Upper lobe of right lung (tissue), 1 donor: ENCODE results near the gene IRX5. TPM values are rescaled to one million over a fixed set of nuclear protein-coding genes. Genes with fewer than 3 reads are reported as not detected.
A peak's percentile ranks its signal among the peaks of the same experiment; 100 is the strongest.

Experiments
- ATAC-seq: fragments of 200-7000 bp; cut with Tn5 transposase; one replicate; pipeline ENCODE4 v1.9.1; 2020; ENCODE audit warnings: mild to moderate bottlenecking, moderate library complexity
- DNase-seq: peaks from one replicate; pipeline ENCODE4 v3.0.0-alpha.2; 2020
- H3K27ac ChIP-seq: fragments of 200-600 bp; one replicate; pipeline ENCODE4 v1.8.0; 2022
- H3K27me3 ChIP-seq: fragments of 200-600 bp; one replicate; pipeline ENCODE4 v1.8.0; 2022; ENCODE audit warnings: mild to moderate bottlenecking
- H3K36me3 ChIP-seq: fragments of 200-600 bp; one replicate; pipeline ENCODE4 v1.8.0; 2022
- H3K4me1 ChIP-seq: fragments of 200-600 bp; one replicate; pipeline ENCODE4 v1.8.0; 2022
- H3K4me3 ChIP-seq: fragments of 200-600 bp; one replicate; pipeline ENCODE4 v1.8.0; 2022; ENCODE audit warnings: mild to moderate bottlenecking
- H3K9me3 ChIP-seq: fragments of 200-600 bp; one replicate; pipeline ENCODE4 v1.8.0; 2022
- intact Hi-C: fragments of 100-400 bp; cut with DNase I; formaldehyde crosslinking; loops from one replicate; pipeline ENCODE4 v1.11.0; 2022
- total RNA-seq: library from RNA; stranded (reverse); fragmentation: NEBNext Ultra II Directional; extraction: Animal tissue kit (Norgen Biotek cat#: 25700); gene quantifications from one replicate; pipeline ENCODE4 v1.2.1, GENCODE V29; 2021
- TF ChIP-seq, protein P1 (sequence below): fragments of 200-600 bp; IDR thresholded peaks from one replicate; pipeline ENCODE4 v1.8.0; 2022; ENCODE audit warnings: antibody characterized with exemption
- donor health status: DM: no; HTN: yes; CAD: no; lungs with severe emphysema.

IRX5 gene
- total RNA-seq, 1 donor from 2014 or later, result 23.3 TPM

DNA sequence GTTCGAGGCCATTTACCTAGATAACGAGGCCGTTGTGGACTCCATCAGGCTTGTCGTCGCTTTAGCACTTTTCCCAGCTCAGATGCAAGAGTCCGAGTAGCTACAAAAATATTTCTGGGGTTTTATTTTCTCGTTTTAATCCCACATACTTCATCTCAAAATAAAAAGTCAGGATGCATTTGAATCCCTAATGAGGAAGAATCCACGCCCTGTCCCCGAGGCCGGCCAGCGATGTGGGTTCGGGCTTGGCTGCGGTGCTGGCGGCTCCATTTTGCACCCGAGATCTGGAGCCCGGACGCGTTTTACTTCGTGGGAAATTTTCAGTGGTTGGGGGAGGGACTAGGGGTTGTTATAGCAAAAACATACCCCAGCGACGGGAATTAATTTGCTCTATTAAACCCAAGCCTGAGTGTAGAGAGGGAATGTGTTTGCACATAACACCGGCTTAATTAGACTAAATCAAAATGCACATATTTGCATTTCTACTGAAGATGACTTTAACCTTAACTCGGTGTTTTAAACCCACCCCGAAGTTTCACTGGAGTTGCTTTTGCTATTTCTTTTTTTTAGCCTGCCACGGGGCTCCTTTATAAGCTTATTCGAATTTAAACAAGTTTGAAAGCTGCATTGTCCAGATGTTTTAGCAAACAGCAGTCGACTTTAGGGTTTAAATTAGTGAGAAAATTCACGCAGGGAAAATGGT is 4.8 kb downstream of the IRX5 start:
- TF ChIP-seq, protein P1, sequence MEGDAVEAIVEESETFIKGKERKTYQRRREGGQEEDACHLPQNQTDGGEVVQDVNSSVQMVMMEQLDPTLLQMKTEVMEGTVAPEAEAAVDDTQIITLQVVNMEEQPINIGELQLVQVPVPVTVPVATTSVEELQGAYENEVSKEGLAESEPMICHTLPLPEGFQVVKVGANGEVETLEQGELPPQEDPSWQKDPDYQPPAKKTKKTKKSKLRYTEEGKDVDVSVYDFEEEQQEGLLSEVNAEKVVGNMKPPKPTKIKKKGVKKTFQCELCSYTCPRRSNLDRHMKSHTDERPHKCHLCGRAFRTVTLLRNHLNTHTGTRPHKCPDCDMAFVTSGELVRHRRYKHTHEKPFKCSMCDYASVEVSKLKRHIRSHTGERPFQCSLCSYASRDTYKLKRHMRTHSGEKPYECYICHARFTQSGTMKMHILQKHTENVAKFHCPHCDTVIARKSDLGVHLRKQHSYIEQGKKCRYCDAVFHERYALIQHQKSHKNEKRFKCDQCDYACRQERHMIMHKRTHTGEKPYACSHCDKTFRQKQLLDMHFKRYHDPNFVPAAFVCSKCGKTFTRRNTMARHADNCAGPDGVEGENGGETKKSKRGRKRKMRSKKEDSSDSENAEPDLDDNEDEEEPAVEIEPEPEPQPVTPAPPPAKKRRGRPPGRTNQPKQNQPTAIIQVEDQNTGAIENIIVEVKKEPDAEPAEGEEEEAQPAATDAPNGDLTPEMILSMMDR, result no peak
- H3K27me3 ChIP-seq, result peaks cover 94% of the 10 kb centered on the region
- H3K36me3 ChIP-seq, result no peaks in the 10 kb centered on the region
- H3K4me1 ChIP-seq, result peaks cover 8% of the 10 kb centered on the region
- intact Hi-C loops, result no loop called here
- peak overlapping the region; percentile 67 for H3K4me3 ChIP-seq
- no peak for DNase-seq
- H3K9me3 ChIP-seq, result no peaks in the 10 kb centered on the region
- H3K27ac ChIP-seq, result peak overlapping the region; percentile 84
- no peak for ATAC-seq

DNA sequence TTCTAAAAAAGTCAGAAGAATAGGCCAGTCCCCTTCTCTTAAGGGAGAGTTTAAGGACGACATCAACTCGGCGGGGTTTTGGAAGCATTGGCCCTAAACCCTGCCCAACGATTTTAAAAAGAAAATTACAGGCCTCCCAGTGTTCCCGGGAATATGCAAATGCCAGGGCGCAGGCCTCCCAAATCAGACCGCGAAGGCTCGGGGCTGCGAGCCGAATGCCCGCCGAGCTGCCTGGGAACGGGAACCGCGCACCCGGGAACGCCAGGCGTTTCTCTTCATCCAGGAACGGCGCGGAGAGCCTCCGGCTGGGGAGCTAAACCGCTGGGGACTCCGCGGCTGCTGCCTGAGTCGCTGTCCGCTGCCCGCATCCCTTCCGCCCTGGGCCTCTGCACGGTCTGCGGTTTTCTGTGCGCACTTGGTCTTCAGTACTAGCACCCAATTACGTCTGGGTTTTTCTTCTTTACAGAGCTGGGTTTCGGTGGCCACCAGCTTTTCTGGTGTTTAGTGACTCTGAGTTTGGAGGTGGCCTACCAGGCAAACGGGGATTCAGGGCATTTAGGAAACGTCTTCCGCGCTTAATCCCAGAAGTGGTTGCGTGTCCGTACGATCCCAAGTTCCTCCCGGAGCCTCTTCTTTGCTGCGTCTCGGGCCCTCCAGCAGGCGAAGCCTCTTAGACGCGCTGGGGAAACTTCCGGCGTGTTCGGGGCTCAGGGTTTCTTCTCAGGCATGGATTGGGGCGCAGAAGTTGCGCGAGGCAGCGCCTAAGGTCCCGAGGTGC is 5.7 kb downstream of the IRX5 start:
- Histone ChIP-seq H3K4me3 (peak overlapping the region; percentile 67), H3K36me3 (no peaks in the 10 kb centered on the region), H3K27me3 (peaks cover 100% of the 10 kb centered on the region), H3K9me3 (no peaks in the 10 kb centered on the region), H3K4me1 (peaks cover 8% of the 10 kb centered on the region), H3K27ac (peak overlapping the region; percentile 84)
- TF ChIP-seq, protein P1, result no peak
- intact Hi-C loops, result no loop called here
- ATAC-seq, result no peak
- DNase-seq, result no peak

- H3K9me3 ChIP-seq, result no peaks in the 10 kb centered on the region
- H3K36me3 ChIP-seq, result no peaks in the 10 kb centered on the region
- H3K4me1 ChIP-seq, result peaks cover 8% of the 10 kb centered on the region
- TF ChIP-seq, protein P1, result peak; percentile 54
- peak; percentile 90 for DNase-seq
- ATAC-seq, result peak; percentile 78
- H3K4me3 ChIP-seq, result peak overlapping the region; percentile 67
- H3K27me3 ChIP-seq, result peaks cover 94% of the 10 kb centered on the region
- intact Hi-C loops, result no loop called here
- H3K27ac ChIP-seq, result peak overlapping the region; percentile 84
Measured at GRCh38 chr16:54936979-54937670, 6.5 kb downstream of the IRX5 start.

DNA sequence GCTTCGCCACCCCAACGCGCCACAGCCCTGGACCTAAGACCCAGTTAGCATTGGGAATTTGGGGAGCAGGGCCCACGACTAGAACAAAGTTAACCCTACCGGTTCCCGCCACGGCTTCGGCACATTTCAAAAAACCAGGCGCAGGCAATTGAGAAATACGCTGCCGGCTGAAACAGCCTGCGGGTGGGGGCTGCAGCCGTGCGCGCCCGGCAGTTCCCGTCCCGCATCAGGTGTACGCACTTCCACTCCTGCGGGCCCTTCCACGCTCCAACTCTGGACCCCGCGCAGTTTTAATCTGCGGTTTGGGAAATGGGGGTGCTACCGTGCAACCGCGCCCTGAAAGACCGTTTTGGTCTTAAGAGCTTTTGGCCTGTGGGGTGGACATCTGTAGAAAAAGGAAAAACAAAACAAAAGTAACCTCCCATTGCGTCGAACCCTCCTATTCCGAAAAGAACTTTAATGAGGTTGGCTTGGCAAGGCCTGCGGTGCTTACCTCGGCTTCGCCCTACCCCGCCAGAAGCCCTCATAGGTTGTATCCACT is 7.1 kb downstream of the IRX5 start:
- Histone ChIP-seq H3K9me3 (no peaks in the 10 kb centered on the region), H3K36me3 (no peaks in the 10 kb centered on the region), H3K27ac (peak overlapping the region; percentile 84), H3K27me3 (peaks cover 89% of the 10 kb centered on the region), H3K4me3 (peak overlapping the region; percentile 67), H3K4me1 (peaks cover 8% of the 10 kb centered on the region)
- TF ChIP-seq, protein P1, result no peak
- intact Hi-C loops, result no loop called here
- DNase-seq, result peak; percentile 69
- ATAC-seq, result peak; percentile 1

DNA sequence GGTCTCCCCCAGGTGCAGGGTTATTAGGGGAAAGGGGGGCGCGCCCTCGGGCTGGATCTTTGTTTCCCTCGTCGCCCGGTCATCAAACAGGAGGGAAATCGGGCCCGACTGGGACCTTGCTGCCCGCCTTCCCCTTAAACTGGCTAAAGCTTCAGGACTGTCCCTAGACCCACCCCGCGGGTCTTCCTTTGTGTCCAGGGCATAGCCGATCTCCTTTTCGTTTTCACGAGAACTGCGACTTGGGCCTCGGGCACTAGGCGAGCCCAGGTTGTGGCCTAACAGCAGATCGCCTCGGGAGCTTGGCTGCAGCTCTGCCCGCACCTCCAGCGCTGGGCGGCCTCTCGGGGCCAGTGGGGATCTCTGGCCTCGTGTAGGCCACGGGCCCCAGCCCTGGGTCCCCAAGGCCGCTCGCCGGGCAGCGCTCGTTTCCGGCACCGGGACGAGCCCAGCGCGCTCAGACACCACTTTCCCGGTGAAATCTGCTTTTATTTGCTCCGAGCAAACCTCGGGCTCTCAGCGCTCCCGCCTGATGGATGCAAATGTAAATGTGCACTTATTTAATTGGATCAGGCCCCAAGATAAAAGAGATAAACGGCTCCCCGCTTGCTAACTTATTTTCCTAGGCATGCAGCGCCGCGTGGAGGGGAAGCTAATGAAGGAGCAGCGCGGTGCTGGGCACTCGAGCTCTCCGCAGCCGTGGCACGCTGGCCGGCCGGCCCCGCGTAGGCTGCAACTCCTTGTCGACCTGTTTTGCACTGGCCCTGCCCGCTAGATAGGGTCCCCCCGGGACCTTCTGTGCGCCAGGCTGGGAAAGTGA is 7.8 kb downstream of the IRX5 start:
- Histone ChIP-seq H3K9me3 (no peaks in the 10 kb centered on the region), H3K36me3 (no peaks in the 10 kb centered on the region), H3K4me3 (peak overlapping the region; percentile 67), H3K4me1 (peaks cover 8% of the 10 kb centered on the region), H3K27ac (peak overlapping the region; percentile 84), H3K27me3 (peaks cover 88% of the 10 kb centered on the region)
- peak; percentile 34 for ATAC-seq
- DNase-seq, result peak; percentile 75
- intact Hi-C loops, result no loop called here
- TF ChIP-seq, protein P1, result no peak
